ENCODE data around the gene NCLN. TPM values are rescaled to one million over a fixed set of nuclear protein-coding genes. Genes with fewer than 3 reads are reported as not detected.

Gene NCLN
- total RNA-seq, 2 donors from 2014 or later: 48.6 to 68.5 TPM

- H3K4me1 ChIP-seq (replicated peaks): no peaks in the 10 kb centered on the region
- H3K27me3 ChIP-seq (replicated peaks; ENCODE audit: insufficient read depth): no peaks in the 10 kb centered on the region
- TF ChIP-seq POLR2AphosphoS5 (IDR thresholded peaks at IDR 0.05) (no peak), CTCF (IDR thresholded peaks at IDR 0.05) (no peak), POLR2A (IDR thresholded peaks at IDR 0.05) (no peak)
- no peak for DNase-seq (ENCODE audit: low spot score)
- H3K9me3 ChIP-seq: no peaks in the 10 kb centered on the region
- peaks cover 3 to 19% of the 10 kb centered on the region in 2 donors for H3K36me3 ChIP-seq
- 96% methylated on average over 35 of the region's 35 CpGs for WGBS
- no peak overlapping the region for H3K27ac ChIP-seq
- intact Hi-C loops (cut with DNase I): no loop called here
- H3K4me3 ChIP-seq: no peak overlapping the region
These were observed 19.0 kb downstream of the NCLN start for GRCh38 chr19:3204646-3205275.

GRCh38 chr19:3206216-3206953, 20.7 kb downstream of the NCLN start:
- intact Hi-C loops (cut with DNase I): no loop called here

GRCh38 chr19:3207461-3208242, 21.9 kb downstream of the NCLN start:
- no peaks in the 10 kb centered on the region for H3K9me3 ChIP-seq
- no peak for DNase-seq (ENCODE audit: low spot score)
- intact Hi-C loops (cut with DNase I): no loop called here
- peaks cover 3 to 19% of the 10 kb centered on the region in 2 donors for H3K36me3 ChIP-seq
- H3K27me3 ChIP-seq (replicated peaks; ENCODE audit: insufficient read depth): no peaks in the 10 kb centered on the region
- 90% methylated on average over 39 of the region's 43 CpGs for WGBS
- H3K4me3 ChIP-seq: no peak overlapping the region
- no peak overlapping the region for H3K27ac ChIP-seq
- TF ChIP-seq POLR2A (IDR thresholded peaks at IDR 0.05) (no peak), CTCF (IDR thresholded peaks at IDR 0.05) (no peak), POLR2AphosphoS5 (IDR thresholded peaks at IDR 0.05) (no peak)
- no peaks in the 10 kb centered on the region for H3K4me1 ChIP-seq (replicated peaks)

More at GRCh38 chr19:3206216-3206953, 20.7 kb downstream of the NCLN start:
- no peak overlapping the region for H3K4me3 ChIP-seq
- 93% methylated on average over 28 of the region's 28 CpGs for WGBS
- no peak overlapping the region for H3K27ac ChIP-seq
- DNase-seq (ENCODE audit: low spot score): no peak
- no peaks in the 10 kb centered on the region for H3K27me3 ChIP-seq (replicated peaks; ENCODE audit: insufficient read depth)
- TF ChIP-seq POLR2A (IDR thresholded peaks at IDR 0.05) (no peak), POLR2AphosphoS5 (IDR thresholded peaks at IDR 0.05) (no peak), CTCF (IDR thresholded peaks at IDR 0.05) (no peak)
- no peaks in the 10 kb centered on the region for H3K4me1 ChIP-seq (replicated peaks)
- H3K36me3 ChIP-seq: peaks cover 3 to 19% of the 10 kb centered on the region in 2 donors
- H3K9me3 ChIP-seq: no peaks in the 10 kb centered on the region

GRCh38 chr19:3208317-3209207, 22.8 kb downstream of the NCLN start:
- intact Hi-C loops (cut with DNase I): no loop called here
- H3K4me3 ChIP-seq: no peak overlapping the region
- no peaks in the 10 kb centered on the region for H3K9me3 ChIP-seq
- H3K27ac ChIP-seq: no peak overlapping the region
- 90% methylated on average over 29 of the region's 33 CpGs for WGBS
- H3K27me3 ChIP-seq (replicated peaks; ENCODE audit: insufficient read depth): no peaks in the 10 kb centered on the region
- no peaks in the 10 kb centered on the region for H3K4me1 ChIP-seq (replicated peaks)
- no peak for TF ChIP-seq POLR2AphosphoS5 (IDR thresholded peaks at IDR 0.05)
- TF ChIP-seq CTCF (IDR thresholded peaks at IDR 0.05): no peak
- no peak for TF ChIP-seq POLR2A (IDR thresholded peaks at IDR 0.05)
- no peak for DNase-seq (ENCODE audit: low spot score)
- peaks cover 3 to 19% of the 10 kb centered on the region in 2 donors for H3K36me3 ChIP-seq

All from prostate gland (tissue), 2 donors.